Measurements from ENCODE around the gene PPP2R1B.

DNA sequence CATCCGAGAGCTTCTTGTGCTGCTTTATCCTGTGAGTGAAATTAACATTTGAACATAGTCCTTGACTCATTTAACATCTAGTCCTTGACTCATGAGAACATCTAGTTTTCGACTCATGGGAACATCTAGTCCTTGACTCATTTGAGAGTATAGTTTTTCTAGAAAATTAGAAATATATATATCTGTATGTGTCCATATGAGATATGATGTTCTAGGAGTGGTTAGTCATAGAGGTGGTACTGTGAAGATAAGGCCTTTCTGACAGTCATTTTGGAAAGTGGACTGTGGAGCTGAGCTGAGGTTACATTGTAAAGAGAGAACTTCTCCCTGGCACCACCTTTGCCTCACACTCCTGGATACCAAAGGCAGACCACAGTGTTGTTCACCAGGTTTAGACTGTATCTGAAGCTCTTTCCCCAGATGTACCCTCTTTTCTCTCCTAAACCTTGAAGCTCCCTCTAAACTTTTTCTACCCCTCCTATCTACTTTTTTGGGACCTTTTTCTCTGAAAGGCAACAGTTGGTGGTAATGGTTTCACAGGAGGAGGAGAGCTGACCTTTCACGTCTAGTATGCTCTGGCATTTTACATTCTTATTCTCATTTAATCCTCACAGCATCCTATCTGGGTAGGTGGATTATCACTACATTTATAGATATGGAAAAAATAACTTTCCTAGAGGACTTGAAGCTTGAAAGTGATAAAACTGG is 67.2 kb downstream of the PPP2R1B start:
- TF ChIP-seq TAF1 (IDR thresholded peaks at IDR 0.05; ENCODE audit: low read depth), result no peak
- TF ChIP-seq EGR1 (IDR thresholded peaks at IDR 0.05), result no peak
- no peak for TF ChIP-seq EP300 (IDR thresholded peaks at IDR 0.05; ENCODE audit: borderline replicate concordance)
- TF ChIP-seq TCF12 (IDR thresholded peaks at IDR 0.05; ENCODE audit: low read depth), result no peak
